SU-DHL-6 (cell line): ENCODE measurements around the gene EPB41L1.

Source experiments
- H2AFZ ChIP-seq: fragments of 200-600 bp; sonication (generic); 2 replicates; pipeline ENCODE4 v1.6.1; 2014; ENCODE audit warnings: low read depth, mild to moderate bottlenecking, moderate library complexity, mixed read lengths, antibody characterized with exemption, low read length; ENCODE audit not compliant: severe bottlenecking
- H3F3A ChIP-seq: fragments of 200-600 bp; shearing (Covaris generic); 2 replicates; pipeline ENCODE4 v1.6.0; 2016; ENCODE audit warnings: antibody characterized with exemption, mild to moderate bottlenecking; ENCODE audit not compliant: insufficient read depth
- H3K27ac ChIP-seq: fragments of 200-600 bp; sonication (generic); 2 replicates; pipeline ENCODE4 v1.5.1; 2016; ENCODE audit warnings: low read depth, mild to moderate bottlenecking, low read length, moderate library complexity, mixed read lengths
- H3K27me3 ChIP-seq: fragments of 200-600 bp; sonication (generic), shearing (Covaris generic); 2 replicates; pipeline ENCODE4 v1.6.0; 2014; ENCODE audit warnings: mild to moderate bottlenecking, low read length
- H3K36me3 ChIP-seq: fragments of 200-600 bp; sonication (generic); 2 replicates; pipeline ENCODE4 v1.6.1; 2014; ENCODE audit warnings: mild to moderate bottlenecking, low read length, mixed read lengths
- H3K4me2 ChIP-seq: fragments of 300-600, 200-600 bp; shearing (Covaris generic), sonication (generic); 2 replicates; pipeline ENCODE4 v1.6.0; 2014; ENCODE audit warnings: low read length, low read depth, mild to moderate bottlenecking; ENCODE audit not compliant: poor library complexity, severe bottlenecking
- H3K4me3 ChIP-seq: fragments of 200-600 bp; sonication (generic); 2 replicates; pipeline ENCODE4 v1.5.1; 2014; ENCODE audit warnings: antibody characterized with exemption, low read length, mild to moderate bottlenecking, mixed read lengths; ENCODE audit not compliant: insufficient read depth, poor library complexity, severe bottlenecking
- H3K79me2 ChIP-seq: fragments of 200-600 bp; sonication (generic); 2 replicates; pipeline ENCODE4 v1.6.1; 2014; ENCODE audit warnings: mild to moderate bottlenecking, low read length, moderate library complexity; ENCODE audit not compliant: insufficient read depth
- H3K9ac ChIP-seq: fragments of 200-600 bp; sonication (generic); 2 replicates; pipeline ENCODE4 v1.7.0; 2014; ENCODE audit warnings: mild to moderate bottlenecking, low read length
- H3K9me2 ChIP-seq: fragments of 200-600 bp; sonication (generic); replicated peaks from 2 replicates; pipeline ENCODE4 v1.6.1; 2014; ENCODE audit warnings: low read length; ENCODE audit not compliant: insufficient read depth
- H3K9me3 ChIP-seq: fragments of 200-600 bp; sonication (generic); 2 replicates; pipeline ENCODE4 v1.6.1; 2014; ENCODE audit warnings: low read length, mixed read lengths; ENCODE audit not compliant: insufficient read depth
- H4K20me1 ChIP-seq: fragments of 200-600 bp; sonication (generic); 2 replicates; pipeline ENCODE4 v1.6.1; 2014; ENCODE audit warnings: low read depth, mild to moderate bottlenecking, antibody characterized with exemption, low read length, moderate library complexity, mixed read lengths
- CTCF ChIP-seq: fragments of 200-600 bp; sonication (generic); IDR thresholded peaks from one replicate; pipeline ENCODE4 v1.5.1; 2017; ENCODE audit warnings: antibody characterized with exemption, mild to moderate bottlenecking, low read length, moderate library complexity; ENCODE audit not compliant: insufficient read depth, poor library complexity, severe bottlenecking
- EZH2phosphoT487 ChIP-seq: fragments of 200-600 bp; sonication (generic), shearing (Covaris generic); conservative IDR thresholded peaks from 2 replicates; pipeline ENCODE4 v1.6.1; 2018; ENCODE audit warnings: mild to moderate bottlenecking, antibody characterized with exemption, low read length, moderate library complexity, mixed read lengths

Gene EPB41L1

DNA sequence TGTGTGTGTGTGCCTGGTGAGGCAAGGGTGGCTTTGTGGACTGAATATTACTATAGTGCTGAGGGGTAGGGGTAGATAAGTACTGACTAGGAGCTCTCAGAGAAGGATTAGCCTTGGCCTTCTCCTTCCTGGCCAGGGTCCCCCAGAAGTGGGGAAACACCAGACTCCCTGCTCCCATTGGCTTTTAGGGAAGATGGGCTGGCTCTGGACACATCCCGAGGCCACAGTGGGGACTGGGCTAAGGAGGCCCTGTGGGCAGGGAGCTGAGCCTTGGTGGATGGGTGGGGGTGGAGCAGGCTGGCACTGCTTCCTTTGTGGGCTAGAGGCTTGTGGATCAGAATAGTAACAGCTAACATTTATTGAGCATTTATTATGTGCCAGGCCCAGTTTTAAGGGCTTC is 3.1 kb downstream of the EPB41L1 start:
- no peaks in the 10 kb centered on the region for H3K79me2 ChIP-seq
- H3K27me3 ChIP-seq: no peaks in the 10 kb centered on the region
- no peaks in the 10 kb centered on the region for H3K36me3 ChIP-seq
- H3K27ac ChIP-seq: no peak overlapping the region
- H3K9me3 ChIP-seq: no peaks in the 10 kb centered on the region
- H3K9me2 ChIP-seq: no peaks in the 10 kb centered on the region
- H2AFZ ChIP-seq: no peak overlapping the region
- H3F3A ChIP-seq: no peaks in the 10 kb centered on the region
- H3K4me3 ChIP-seq: no peak overlapping the region
- H3K4me2 ChIP-seq: no peak overlapping the region
- no peaks in the 10 kb centered on the region for H4K20me1 ChIP-seq
- no peak for TF ChIP-seq CTCF
- no peak for TF ChIP-seq EZH2phosphoT487
- H3K9ac ChIP-seq: no peak overlapping the region

DNA sequence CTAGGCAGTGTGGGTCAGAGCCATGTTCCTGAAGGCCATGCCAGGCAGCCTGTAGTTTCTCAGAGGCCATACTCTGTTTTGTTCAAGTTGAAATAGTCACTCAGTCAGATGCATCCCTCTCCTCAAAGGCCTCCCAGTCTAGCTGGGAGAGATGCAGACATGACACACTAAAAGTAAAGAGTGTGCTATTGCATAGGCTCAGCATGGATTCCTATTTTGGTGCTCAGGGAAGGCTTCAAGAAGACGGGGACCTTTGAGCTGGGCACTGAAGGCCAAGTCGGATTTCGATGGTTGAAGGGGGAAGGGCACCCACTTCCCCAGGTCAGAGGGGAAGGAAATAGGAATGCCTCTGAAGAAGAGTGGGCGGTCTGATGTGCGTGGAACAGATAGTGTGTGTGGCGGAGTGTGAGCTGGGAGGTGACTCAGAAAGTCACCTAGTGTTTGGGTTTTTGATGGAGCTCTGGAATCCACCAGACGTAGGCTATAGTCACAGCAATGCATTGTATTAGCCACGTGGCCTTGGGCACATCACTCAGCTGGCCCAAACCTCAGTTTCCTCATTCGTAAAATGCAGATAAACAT is 3.7 kb downstream of the EPB41L1 start:
- Histone ChIP-seq H3K36me3 (no peaks in the 10 kb centered on the region), H3K27me3 (no peaks in the 10 kb centered on the region), H3K27ac (no peak overlapping the region), H3K4me3 (no peak overlapping the region), H3K9me3 (no peaks in the 10 kb centered on the region), H3K79me2 (no peaks in the 10 kb centered on the region), H3F3A (no peaks in the 10 kb centered on the region), H4K20me1 (no peaks in the 10 kb centered on the region), H3K9me2 (no peaks in the 10 kb centered on the region), H2AFZ (no peak overlapping the region), H3K9ac (no peak overlapping the region), H3K4me2 (no peak overlapping the region)
- TF ChIP-seq CTCF: no peak
- TF ChIP-seq EZH2phosphoT487: no peak

GRCh38 chr20:36159833-36160232 is 5.3 kb downstream of the EPB41L1 start:
- no peaks in the 10 kb centered on the region for H4K20me1 ChIP-seq
- TF ChIP-seq CTCF (no peak), EZH2phosphoT487 (no peak)
- H3K27me3 ChIP-seq: no peaks in the 10 kb centered on the region
- H3K36me3 ChIP-seq: no peaks in the 10 kb centered on the region
- no peaks in the 10 kb centered on the region for H3K9me2 ChIP-seq
- H3K27ac ChIP-seq: no peak overlapping the region
- H3K4me2 ChIP-seq: no peak overlapping the region
- H3K9me3 ChIP-seq: no peaks in the 10 kb centered on the region
- no peaks in the 10 kb centered on the region for H3F3A ChIP-seq
- H3K79me2 ChIP-seq: no peaks in the 10 kb centered on the region
- H3K9ac ChIP-seq: no peak overlapping the region
- H2AFZ ChIP-seq: no peak overlapping the region
- no peak overlapping the region for H3K4me3 ChIP-seq
